AG04449 (cell line): Measurements from ENCODE around the gene TNFRSF6B.

Experiments
- CTCF ChIA-PET: fragments of 350-600 bp; formaldehyde crosslinking; extraction: SDS; loops from one replicate; lab custom pipeline; 2021; ENCODE audit warnings: antibody characterized with exemption; lab: Yijun Ruan, JAX
- POLR2A ChIA-PET: fragments of 400-600, 350-600 bp; formaldehyde crosslinking; extraction: SDS; loops from one replicate; lab custom pipeline; 2020; ENCODE audit warnings: antibody characterized with exemption, inconsistent platforms; lab: Yijun Ruan, JAX
- DNase-seq: peaks from one replicate; pipeline ENCODE4 v3.0.0-alpha.2; 2010; ENCODE audit warnings: low read depth, low spot score
- H3K4me3 ChIP-seq: 2 replicates; pipeline ENCODE4 v1.5.1; 2011; ENCODE audit warnings: low read depth, mild to moderate bottlenecking, control low read depth, low read length
- TF ChIP-seq, protein P1 (sequence below): IDR thresholded peaks from one replicate; pipeline ENCODE4 v1.5.1; 2011; ENCODE audit warnings: mild to moderate bottlenecking, moderate library complexity, low read length, control low read depth, inconsistent platforms; ENCODE audit not compliant: insufficient read depth; ENCODE audit errors: missing control alignments

TNFRSF6B gene

DNA sequence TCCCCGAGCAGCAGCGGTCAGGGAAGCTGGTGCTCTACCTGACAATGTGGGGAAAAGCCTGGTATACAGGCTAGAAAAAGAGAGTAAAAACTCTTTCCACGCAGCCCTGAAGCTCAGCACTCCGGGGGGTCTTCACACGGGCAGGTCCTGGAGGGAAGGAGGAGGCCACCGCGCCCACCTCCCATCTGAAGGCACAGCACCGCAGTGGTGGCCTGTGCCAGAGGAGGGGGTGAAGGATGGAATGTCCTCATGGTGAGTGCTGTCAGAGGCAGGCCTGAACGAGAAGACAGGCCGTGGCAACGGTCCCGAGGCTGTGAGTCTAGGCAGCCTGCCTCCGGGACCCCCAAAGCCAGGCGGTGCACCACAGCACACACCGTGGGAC lies 49.0 kb downstream of the TNFRSF6B start:
- DNase-seq = no peak
- TF ChIP-seq, protein P1, sequence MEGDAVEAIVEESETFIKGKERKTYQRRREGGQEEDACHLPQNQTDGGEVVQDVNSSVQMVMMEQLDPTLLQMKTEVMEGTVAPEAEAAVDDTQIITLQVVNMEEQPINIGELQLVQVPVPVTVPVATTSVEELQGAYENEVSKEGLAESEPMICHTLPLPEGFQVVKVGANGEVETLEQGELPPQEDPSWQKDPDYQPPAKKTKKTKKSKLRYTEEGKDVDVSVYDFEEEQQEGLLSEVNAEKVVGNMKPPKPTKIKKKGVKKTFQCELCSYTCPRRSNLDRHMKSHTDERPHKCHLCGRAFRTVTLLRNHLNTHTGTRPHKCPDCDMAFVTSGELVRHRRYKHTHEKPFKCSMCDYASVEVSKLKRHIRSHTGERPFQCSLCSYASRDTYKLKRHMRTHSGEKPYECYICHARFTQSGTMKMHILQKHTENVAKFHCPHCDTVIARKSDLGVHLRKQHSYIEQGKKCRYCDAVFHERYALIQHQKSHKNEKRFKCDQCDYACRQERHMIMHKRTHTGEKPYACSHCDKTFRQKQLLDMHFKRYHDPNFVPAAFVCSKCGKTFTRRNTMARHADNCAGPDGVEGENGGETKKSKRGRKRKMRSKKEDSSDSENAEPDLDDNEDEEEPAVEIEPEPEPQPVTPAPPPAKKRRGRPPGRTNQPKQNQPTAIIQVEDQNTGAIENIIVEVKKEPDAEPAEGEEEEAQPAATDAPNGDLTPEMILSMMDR = no peak
- ChIA-PET CTCF (no interaction called here), POLR2A (interaction anchor here (0.7 to 1.2 kb wide), 2 partner anchors 10 to 83 kb away, joined by 3 read pairs; no protein-coding TSS in a partner anchor)
- H3K4me3 ChIP-seq = no peak overlapping the region

DNA sequence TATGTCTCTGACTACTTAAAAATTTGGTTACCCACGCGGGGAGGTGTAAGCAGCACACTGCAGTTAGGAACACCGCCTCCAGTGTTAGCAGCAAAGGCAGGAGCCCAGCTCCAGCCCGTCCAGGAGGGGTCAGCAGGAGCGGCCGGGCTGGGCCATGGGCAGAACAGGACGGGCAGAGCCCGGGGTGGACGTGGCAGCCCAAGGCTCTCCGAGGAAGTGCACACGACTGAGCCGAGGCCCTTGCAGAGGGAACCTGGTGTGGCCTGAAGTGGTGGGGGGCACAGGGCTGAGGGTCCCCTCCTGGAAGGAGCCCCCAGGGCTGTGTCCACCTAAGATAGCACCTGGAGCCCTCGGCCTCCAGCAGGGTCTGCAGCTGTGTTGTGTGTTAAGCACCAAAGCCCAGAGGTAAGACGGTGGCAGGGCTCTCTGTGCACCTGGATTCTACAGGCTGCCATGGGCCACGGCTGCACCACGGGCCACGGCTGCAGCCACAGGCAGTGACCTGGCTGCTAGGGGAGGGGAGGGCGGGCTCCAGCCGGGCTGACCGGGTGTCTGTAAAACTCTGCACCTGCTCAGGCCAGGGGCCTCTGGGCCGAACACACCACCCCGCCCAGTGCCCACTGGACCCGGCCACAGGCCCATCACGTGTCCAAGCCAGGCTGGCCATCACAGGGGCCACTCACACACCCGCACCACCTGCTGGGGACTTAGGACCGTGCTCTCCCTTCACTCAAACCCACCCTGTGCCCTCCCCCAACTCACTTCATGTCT lies 49.7 kb downstream of the TNFRSF6B start:
- ChIA-PET CTCF (interaction anchor here (1.1 kb wide), 1 partner anchor 29 kb away, joined by 4 read pairs; no protein-coding TSS in a partner anchor), POLR2A (interaction anchor here (0.7 to 1.2 kb wide), 2 partner anchors 11 to 84 kb away, joined by 3 read pairs; no protein-coding TSS in a partner anchor)
- TF ChIP-seq, protein P1 = no peak
- no peak overlapping the region for H3K4me3 ChIP-seq
- DNase-seq = no peak

DNA sequence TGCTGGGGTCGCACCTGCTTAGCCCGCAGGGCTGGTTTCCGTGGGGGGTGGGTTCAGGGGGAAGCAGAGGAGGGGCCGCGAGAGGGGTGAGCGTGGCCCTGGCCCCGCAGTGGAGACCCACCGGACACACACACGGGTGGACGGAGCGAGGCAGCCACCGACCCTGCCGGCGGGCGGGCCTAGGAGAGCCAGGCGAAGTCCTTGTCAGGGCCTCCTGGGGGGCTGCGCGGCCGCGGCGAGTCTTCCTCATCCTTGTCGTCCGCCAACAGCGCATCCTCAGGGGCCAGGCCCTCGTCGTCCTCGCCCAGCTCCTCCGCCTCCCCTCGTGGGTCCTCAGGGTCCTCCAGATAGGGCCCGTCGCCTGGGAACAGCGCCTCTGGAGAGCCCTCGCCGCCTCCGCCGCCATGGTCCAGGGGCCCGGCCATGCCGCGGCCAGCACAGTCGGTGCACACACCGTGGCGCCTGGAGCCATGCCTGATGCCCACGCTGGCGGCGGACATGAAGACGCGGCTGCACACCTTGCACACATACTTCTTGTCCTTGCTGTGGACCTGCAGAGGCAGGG lies 50.4 kb downstream of the TNFRSF6B start:
- ChIA-PET POLR2A (no interaction called here), CTCF (interaction anchor here (1.1 kb wide), 1 partner anchor 28 kb away, joined by 4 read pairs; no protein-coding TSS in a partner anchor)
- no peak for DNase-seq
- TF ChIP-seq, protein P1 = no peak
- no peak overlapping the region for H3K4me3 ChIP-seq

DNA sequence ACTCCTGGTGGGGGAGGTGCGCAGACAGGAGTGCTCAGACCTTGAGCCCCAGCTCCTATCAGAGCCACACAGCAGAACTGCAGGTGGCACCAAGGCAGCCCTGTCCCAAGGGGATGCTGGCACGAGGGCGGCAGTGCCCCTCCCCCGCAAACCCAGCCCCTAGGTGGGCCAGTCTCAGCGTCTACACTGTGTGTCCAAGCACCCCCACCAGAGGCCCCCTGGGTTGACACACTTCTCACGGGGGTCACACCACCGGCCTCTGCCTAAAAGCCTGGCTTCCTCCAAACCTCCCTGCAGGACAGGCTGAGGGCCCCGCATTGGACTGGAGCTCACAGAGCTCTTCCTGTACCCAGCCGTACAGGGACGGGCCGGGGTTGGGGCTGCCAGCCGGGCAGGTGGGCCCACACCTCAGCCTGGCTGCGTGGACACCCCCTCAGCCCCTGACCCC lies 51.2 kb downstream of the TNFRSF6B start:
- no peak for DNase-seq
- POLR2A ChIA-PET = no interaction called here
- H3K4me3 ChIP-seq = no peak overlapping the region
- CTCF ChIA-PET = interaction anchor here (1.1 kb wide), 1 partner anchor 28 kb away, joined by 4 read pairs; no protein-coding TSS in a partner anchor
- TF ChIP-seq, protein P1 = no peak
